Mesodermal cell (in vitro differentiated cells): ENCODE measurements around the gene CMIP.
A peak's percentile ranks its signal among the peaks of the same experiment; 100 is the strongest.

Experiments used
- H3K27ac ChIP-seq: 2 replicates; pipeline ENCODE4 v1.7.0; 2013; ENCODE audit warnings: mild to moderate bottlenecking, low read depth, low read length, moderate library complexity; ENCODE audit not compliant: severe bottlenecking
- H3K36me3 ChIP-seq: 2 replicates; pipeline ENCODE4 v1.7.1; 2013; ENCODE audit warnings: mild to moderate bottlenecking, low read length, moderate library complexity; ENCODE audit not compliant: control insufficient read depth, insufficient read depth
- H3K4me1 ChIP-seq: one replicate; pipeline ENCODE4 v1.7.1; 2013; ENCODE audit warnings: mild to moderate bottlenecking, low read length; ENCODE audit not compliant: insufficient read depth, control insufficient read depth, poor library complexity, severe bottlenecking
- H3K4me3 ChIP-seq: 2 replicates; pipeline ENCODE4 v1.7.0; 2013; ENCODE audit warnings: low read length, control low read depth, mild to moderate bottlenecking; ENCODE audit not compliant: insufficient read depth, poor library complexity, severe bottlenecking; ENCODE audit errors: extremely low read depth
- H3K9me3 ChIP-seq: 2 replicates; pipeline ENCODE4 v1.7.1; 2013; ENCODE audit warnings: mild to moderate bottlenecking, low read length, moderate library complexity; ENCODE audit not compliant: control insufficient read depth
- WGBS, 2 experiments: methylation state at CpG; one replicate each; pipeline ENCODE4 v1.1.5; 2013; ENCODE audit warnings: missing lambda C conversion rate in 2 of 2; ENCODE audit not compliant: insufficient coverage in 2 of 2; 5-methylcytosine and 5-hydroxymethylcytosine counted together

Gene CMIP

GRCh38 chr16:81548876-81549546 is 104.4 kb downstream of the CMIP start:
- no peak overlapping the region for H3K27ac ChIP-seq
- WGBS, 2 experiments, result 93 to 94% methylated on average over 8 to 9 of the region's 10 CpGs

DNA sequence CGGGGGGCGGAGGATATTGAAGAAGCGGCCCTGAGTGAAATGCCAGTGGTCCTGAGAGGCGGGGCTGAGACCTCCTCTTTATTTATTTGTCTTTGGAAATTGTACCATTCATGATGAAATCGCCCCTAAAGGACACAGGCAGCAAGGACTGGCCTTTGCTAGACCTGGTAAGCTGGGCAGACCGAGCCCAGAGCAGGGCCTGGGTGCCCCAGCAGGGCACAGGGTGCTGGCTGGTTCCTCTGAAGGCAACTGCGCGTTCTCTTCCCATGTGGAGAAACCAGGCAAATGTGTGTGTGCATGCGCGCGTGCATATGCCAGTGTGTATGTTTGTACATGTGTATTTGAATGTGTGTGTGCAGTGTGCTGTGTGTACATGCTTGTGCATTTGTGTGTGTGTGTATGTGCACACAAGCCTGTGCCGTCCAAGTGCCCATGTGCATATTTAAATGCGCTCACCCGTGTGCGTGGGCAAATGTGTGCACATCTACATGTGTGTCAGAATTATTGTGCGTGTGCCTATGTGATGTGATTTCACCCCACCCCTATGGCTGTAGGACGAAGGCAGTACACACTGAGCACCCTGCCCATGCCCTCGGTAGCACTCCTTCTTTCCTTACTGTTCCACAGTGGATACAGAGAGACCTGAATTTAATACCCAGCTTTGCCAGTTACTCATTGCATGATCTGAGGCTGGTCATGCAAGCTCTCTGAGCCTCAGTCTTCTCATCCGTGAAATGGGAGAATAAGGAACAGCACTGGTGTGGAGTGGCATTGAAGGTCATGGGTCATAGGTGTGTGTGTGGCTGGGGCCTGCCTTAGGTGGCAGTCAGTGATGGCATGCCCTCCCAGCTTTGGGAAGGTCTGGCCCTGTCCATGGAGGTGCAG is 105.2 kb downstream of the CMIP start:
- Histone ChIP-seq H3K4me3 (no peak overlapping the region), H3K4me1 (peaks cover 24% of the 10 kb centered on the region), H3K9me3 (no peaks in the 10 kb centered on the region), H3K36me3 (no peaks in the 10 kb centered on the region), H3K27ac (no peak overlapping the region)
- 97% methylated on average over 14 to 15 of the region's 19 CpGs for WGBS, 2 experiments

More at GRCh38 chr16:81548876-81549546, 104.4 kb downstream of the CMIP start:
- Histone ChIP-seq H3K9me3 (no peaks in the 10 kb centered on the region), H3K4me3 (no peak overlapping the region), H3K4me1 (peaks cover 28% of the 10 kb centered on the region), H3K36me3 (no peaks in the 10 kb centered on the region)

DNA sequence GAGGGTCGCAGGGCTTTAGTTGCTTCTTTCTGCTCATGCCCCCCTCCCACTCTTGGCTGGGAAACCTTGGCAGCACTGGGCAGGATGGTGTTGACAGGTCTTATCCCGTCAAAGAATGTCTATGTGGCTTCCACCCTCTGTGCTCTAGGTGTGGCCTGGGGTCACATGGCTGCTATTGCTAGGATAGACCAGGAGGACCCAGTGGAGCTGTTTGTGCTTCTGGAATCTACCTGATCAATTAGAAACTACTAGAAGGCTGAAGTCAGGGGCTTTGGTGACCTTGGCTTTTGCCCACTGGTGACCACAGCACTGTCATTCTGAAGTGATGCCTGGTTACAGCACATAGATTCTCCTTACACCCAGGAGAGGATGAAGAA is 105.8 kb downstream of the CMIP start:
- Histone ChIP-seq H3K4me1 (peaks cover 24% of the 10 kb centered on the region), H3K4me3 (no peak overlapping the region), H3K36me3 (no peaks in the 10 kb centered on the region), H3K9me3 (no peaks in the 10 kb centered on the region), H3K27ac (no peak overlapping the region)
- WGBS, 2 experiments, result 83% methylated on average over 1 of the region's 2 CpGs; no CpG with 5 or more reads in 1 of the 2 experiments

DNA sequence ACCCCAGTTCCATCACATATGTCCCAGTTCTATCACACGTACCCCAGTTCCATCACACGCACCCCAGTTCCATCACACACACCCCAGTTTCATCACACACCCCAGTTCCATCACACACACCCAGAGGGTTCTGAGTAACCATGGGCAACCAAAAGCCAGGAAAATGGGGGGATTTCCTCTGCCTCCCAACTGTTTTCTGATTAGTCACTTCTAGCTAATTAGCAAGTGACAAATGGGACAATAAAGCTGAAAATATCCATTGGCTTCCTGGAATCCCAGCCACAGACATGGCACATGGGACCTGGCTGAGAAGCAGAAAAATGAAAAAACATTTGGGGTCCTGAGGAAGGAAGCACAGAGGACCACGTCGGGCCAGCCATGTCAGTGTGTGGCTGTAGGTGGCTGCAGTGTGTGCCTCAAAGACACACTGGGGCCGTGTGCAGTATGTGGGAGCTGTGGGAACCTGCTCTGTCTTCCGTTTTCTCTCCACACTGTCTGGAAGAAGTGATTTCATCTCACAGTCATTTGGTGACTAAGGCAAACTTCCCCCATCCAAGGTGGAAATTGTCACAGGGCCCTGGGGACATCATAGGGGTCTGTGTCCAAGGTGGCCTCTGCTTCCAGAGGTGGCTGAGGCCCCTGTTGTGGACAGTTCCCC is 106.7 kb downstream of the CMIP start:
- H3K4me3 ChIP-seq, result no peak overlapping the region
- H3K27ac ChIP-seq, result peak overlapping the region; percentile 70
- peaks cover 2% of the 10 kb centered on the region for H3K36me3 ChIP-seq
- peaks cover 24% of the 10 kb centered on the region for H3K4me1 ChIP-seq
- no peaks in the 10 kb centered on the region for H3K9me3 ChIP-seq
- WGBS, 2 experiments, result 80 to 100% methylated on average over 3 of the region's 6 CpGs

DNA sequence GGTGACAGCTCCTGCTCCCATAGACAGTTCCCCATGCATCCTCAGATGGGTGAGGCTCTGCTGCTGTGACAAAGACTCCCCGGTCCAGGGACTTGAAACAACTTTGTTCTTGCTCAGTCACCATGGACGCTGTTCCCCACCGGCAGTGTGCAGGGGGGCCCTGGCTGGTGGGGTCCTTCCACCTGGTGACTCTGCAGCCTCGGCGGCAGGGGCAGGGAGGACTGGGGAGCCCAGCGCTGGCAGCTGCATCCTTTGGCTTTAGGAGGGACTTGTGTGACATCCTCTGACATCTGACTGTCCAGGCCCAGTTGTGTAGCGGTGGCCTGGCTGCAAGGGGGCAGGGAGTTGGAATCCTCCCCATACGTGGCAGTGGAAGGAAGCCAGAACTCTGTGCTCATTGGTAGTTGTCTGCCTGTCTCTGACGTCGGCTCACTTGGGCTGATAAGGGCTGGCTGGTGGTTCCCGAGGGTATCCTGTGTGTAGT is 107.3 kb downstream of the CMIP start:
- Histone ChIP-seq H3K4me1 (peaks cover 24% of the 10 kb centered on the region), H3K9me3 (no peaks in the 10 kb centered on the region), H3K4me3 (no peak overlapping the region), H3K36me3 (peaks cover 7% of the 10 kb centered on the region), H3K27ac (peak overlapping the region; percentile 70)
- 92 to 95% methylated on average over 10 to 11 of the region's 11 CpGs for WGBS, 2 experiments

DNA sequence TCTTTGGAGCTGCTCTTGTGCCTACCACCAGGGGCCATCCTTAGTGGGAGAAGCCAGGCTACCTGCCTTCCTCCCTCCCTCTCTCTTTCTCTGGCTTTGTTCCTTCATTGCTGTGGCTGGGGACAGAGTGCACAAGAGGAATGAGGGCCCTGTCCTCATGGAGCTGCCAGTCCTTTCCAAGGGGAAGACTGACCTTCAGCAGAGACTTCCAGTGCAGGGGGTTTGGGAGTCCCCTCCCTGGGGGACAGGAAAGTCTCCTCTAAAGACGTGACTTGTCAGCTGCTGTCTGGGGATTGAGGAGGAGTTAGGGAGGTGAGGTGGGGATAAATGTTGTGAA is 108.1 kb downstream of the CMIP start:
- Histone ChIP-seq H3K9me3 (no peaks in the 10 kb centered on the region), H3K4me1 (peaks cover 24% of the 10 kb centered on the region), H3K4me3 (no peak overlapping the region), H3K27ac (peak overlapping the region; percentile 37), H3K36me3 (peaks cover 7% of the 10 kb centered on the region)
- 83% methylated on average over 1 of the region's 1 CpG; no CpG with 5 or more reads in 1 of the 2 experiments for WGBS, 2 experiments

DNA sequence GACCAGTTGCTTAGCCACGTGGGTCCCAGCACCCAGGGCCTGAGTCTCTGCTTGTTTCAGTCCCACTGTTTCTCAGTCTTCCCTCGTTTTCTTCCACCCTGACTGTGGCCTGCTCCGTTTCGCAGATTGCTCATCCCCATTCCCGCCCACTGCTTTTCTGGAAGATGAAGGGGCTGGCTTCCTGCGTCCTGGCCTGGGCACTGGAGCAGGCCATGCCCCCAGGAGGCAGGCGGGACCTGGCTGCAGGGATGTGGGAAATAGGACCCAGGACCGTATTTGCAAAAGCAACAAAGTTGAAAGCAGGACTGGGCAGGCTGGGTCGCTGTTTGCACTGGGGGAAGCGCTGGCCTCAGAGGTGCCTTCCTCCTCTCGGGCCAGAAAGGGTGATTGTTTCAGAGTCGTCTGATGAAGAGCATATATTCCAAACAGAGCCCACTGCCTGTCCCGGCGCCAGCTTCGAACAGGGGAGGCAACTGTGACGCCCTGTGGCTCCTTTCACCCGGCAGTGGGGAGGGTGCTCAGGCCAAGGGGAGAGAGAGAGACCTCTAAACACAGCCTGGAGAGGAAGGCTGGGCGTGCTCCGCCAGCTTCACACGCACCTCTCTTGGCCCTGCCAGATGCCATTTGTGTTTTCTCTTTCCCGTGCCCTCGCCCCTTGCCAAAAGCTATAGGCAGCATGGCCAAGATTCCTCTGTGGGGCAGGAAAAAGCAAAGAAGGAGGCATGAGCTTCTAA is 108.6 kb downstream of the CMIP start:
- 85% methylated on average over 17 to 21 of the region's 22 CpGs for WGBS, 2 experiments
- Histone ChIP-seq H3K36me3 (peaks cover 8% of the 10 kb centered on the region), H3K9me3 (no peaks in the 10 kb centered on the region), H3K27ac (peak overlapping the region; percentile 37), H3K4me3 (no peak overlapping the region), H3K4me1 (peaks cover 24% of the 10 kb centered on the region)

- Histone ChIP-seq H3K4me1 (peaks cover 24% of the 10 kb centered on the region), H3K9me3 (no peaks in the 10 kb centered on the region), H3K4me3 (no peak overlapping the region), H3K36me3 (peaks cover 10% of the 10 kb centered on the region), H3K27ac (no peak overlapping the region)
- WGBS, 2 experiments, result 84 to 89% methylated on average over 6 of the region's 10 CpGs
These were observed 109.4 kb downstream of the CMIP start for GRCh38 chr16:81553814-81554675.

GRCh38 chr16:81554979-81555378 is 110.4 kb downstream of the CMIP start:
- Histone ChIP-seq H3K4me3 (no peak overlapping the region), H3K27ac (no peak overlapping the region), H3K4me1 (peaks cover 24% of the 10 kb centered on the region), H3K9me3 (no peaks in the 10 kb centered on the region), H3K36me3 (peaks cover 10% of the 10 kb centered on the region)
- WGBS, 2 experiments, result 83 to 90% methylated on average over 1 to 3 of the region's 5 CpGs
